ENCODE results near the gene LRIF1.

Gene LRIF1

DNA sequence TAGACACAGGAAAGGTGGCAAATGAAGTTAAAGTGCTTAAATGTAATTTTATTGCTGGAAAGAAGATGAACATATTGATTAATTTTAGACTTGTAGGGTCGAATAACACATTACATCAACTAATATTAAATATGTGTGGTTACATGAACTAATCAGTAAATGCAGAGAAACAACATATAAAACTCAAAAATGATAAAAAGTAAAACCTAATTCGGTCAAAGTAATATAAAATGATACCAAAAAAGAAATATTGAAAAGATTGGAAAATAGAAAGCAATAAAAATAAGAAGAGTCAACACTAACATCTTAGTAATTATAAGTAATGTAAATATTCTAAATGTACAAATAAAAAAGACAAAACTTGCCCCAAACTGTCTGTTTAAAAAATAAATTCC is 47.5 kb downstream of the LRIF1 start:
- no peaks in the 10 kb centered on the region for H3K9me2 ChIP-seq (replicated peaks; ENCODE audit: insufficient read depth, low read length)
- H3K4me3 ChIP-seq (ENCODE audit: insufficient read depth, low read length, poor library complexity, severe bottlenecking): no peak overlapping the region
- no peak overlapping the region for H2AFZ ChIP-seq (ENCODE audit: low read depth, low read length, severe bottlenecking)
- H3K79me2 ChIP-seq (ENCODE audit: insufficient read depth, low read length): no peaks in the 10 kb centered on the region
- H3K27ac ChIP-seq (ENCODE audit: low read depth, low read length): no peak overlapping the region
- H4K20me1 ChIP-seq (ENCODE audit: low read depth, low read length): no peaks in the 10 kb centered on the region
- H3K36me3 ChIP-seq (ENCODE audit: low read length): no peaks in the 10 kb centered on the region
- no peak overlapping the region for H3K4me2 ChIP-seq (ENCODE audit: low read depth, low read length, poor library complexity, severe bottlenecking)
- no peaks in the 10 kb centered on the region for H3K9me3 ChIP-seq (ENCODE audit: insufficient read depth, low read length)
- H3K9ac ChIP-seq (ENCODE audit: low read length): no peak overlapping the region
- H3K27me3 ChIP-seq (ENCODE audit: low read length): no peaks in the 10 kb centered on the region
- TF ChIP-seq, protein P1, sequence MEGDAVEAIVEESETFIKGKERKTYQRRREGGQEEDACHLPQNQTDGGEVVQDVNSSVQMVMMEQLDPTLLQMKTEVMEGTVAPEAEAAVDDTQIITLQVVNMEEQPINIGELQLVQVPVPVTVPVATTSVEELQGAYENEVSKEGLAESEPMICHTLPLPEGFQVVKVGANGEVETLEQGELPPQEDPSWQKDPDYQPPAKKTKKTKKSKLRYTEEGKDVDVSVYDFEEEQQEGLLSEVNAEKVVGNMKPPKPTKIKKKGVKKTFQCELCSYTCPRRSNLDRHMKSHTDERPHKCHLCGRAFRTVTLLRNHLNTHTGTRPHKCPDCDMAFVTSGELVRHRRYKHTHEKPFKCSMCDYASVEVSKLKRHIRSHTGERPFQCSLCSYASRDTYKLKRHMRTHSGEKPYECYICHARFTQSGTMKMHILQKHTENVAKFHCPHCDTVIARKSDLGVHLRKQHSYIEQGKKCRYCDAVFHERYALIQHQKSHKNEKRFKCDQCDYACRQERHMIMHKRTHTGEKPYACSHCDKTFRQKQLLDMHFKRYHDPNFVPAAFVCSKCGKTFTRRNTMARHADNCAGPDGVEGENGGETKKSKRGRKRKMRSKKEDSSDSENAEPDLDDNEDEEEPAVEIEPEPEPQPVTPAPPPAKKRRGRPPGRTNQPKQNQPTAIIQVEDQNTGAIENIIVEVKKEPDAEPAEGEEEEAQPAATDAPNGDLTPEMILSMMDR (IDR thresholded peaks at IDR 0.05; ENCODE audit: insufficient read depth, low read length, poor library complexity, severe bottlenecking): no peak
- TF ChIP-seq EZH2phosphoT487 (conservative IDR thresholded peaks at IDR 0.05; ENCODE audit: low read length): no peak
- H3F3A ChIP-seq (ENCODE audit: insufficient read depth): no peaks in the 10 kb centered on the region

DNA sequence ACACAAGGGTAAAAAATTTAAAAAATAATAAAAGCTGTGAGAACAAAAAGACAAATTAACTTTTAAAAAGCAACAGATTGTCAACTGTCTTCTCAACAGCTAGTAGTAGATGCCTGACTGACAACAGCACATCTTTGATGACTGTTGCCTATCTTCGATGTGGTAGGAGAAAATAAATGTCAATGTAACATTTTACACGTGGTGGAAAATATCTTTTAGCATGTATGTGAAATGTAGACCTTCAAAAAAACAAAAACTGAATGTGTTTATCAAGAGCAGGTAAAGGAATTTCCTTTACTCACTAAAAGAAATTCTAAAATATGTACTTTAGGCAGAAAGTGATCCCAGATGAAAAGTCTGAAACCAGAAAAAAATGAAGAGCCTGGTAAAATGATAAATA is 47.9 kb downstream of the LRIF1 start:
- Histone ChIP-seq H2AFZ (ENCODE audit: low read depth, low read length, severe bottlenecking) (no peak overlapping the region), H3K27ac (ENCODE audit: low read depth, low read length) (no peak overlapping the region), H3F3A (ENCODE audit: insufficient read depth) (no peaks in the 10 kb centered on the region), H3K9me2 (replicated peaks; ENCODE audit: insufficient read depth, low read length) (no peaks in the 10 kb centered on the region), H3K4me3 (ENCODE audit: insufficient read depth, low read length, poor library complexity, severe bottlenecking) (no peak overlapping the region), H3K27me3 (ENCODE audit: low read length) (no peaks in the 10 kb centered on the region), H3K36me3 (ENCODE audit: low read length) (no peaks in the 10 kb centered on the region), H3K9me3 (ENCODE audit: insufficient read depth, low read length) (no peaks in the 10 kb centered on the region), H3K9ac (ENCODE audit: low read length) (no peak overlapping the region), H3K4me2 (ENCODE audit: low read depth, low read length, poor library complexity, severe bottlenecking) (no peak overlapping the region), H4K20me1 (ENCODE audit: low read depth, low read length) (no peaks in the 10 kb centered on the region), H3K79me2 (ENCODE audit: insufficient read depth, low read length) (no peaks in the 10 kb centered on the region)
- TF ChIP-seq, protein P1 (IDR thresholded peaks at IDR 0.05; ENCODE audit: insufficient read depth, low read length, poor library complexity, severe bottlenecking): no peak
- no peak for TF ChIP-seq EZH2phosphoT487 (conservative IDR thresholded peaks at IDR 0.05; ENCODE audit: low read length)

DNA sequence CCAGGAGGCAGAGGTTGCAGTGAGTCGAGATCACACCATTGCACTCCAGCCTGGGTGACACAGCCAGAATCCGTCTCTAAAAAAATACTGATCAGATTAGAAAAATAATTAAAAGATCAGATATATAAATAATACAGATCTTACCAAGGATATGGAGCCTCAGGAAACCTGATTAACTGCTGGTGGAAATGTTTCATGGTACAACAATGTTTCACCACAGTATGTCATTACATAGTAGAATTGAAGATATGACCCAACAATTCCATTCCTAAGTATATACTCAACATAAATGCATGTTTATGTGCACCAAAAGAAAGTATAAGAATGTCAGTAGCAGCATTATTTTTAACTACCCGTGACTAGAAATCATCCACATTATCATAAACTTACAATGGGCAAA is 49.0 kb downstream of the LRIF1 start:
- no peak overlapping the region for H3K27ac ChIP-seq (ENCODE audit: low read depth, low read length)
- no peak overlapping the region for H2AFZ ChIP-seq (ENCODE audit: low read depth, low read length, severe bottlenecking)
- no peak for TF ChIP-seq EZH2phosphoT487 (conservative IDR thresholded peaks at IDR 0.05; ENCODE audit: low read length)
- TF ChIP-seq, protein P1 (IDR thresholded peaks at IDR 0.05; ENCODE audit: insufficient read depth, low read length, poor library complexity, severe bottlenecking): no peak
- H3K9me3 ChIP-seq (ENCODE audit: insufficient read depth, low read length): no peaks in the 10 kb centered on the region
- H3K9me2 ChIP-seq (replicated peaks; ENCODE audit: insufficient read depth, low read length): no peaks in the 10 kb centered on the region
- no peaks in the 10 kb centered on the region for H4K20me1 ChIP-seq (ENCODE audit: low read depth, low read length)
- H3K9ac ChIP-seq (ENCODE audit: low read length): no peak overlapping the region
- no peaks in the 10 kb centered on the region for H3K36me3 ChIP-seq (ENCODE audit: low read length)
- H3K27me3 ChIP-seq (ENCODE audit: low read length): no peaks in the 10 kb centered on the region
- H3F3A ChIP-seq (ENCODE audit: insufficient read depth): no peaks in the 10 kb centered on the region
- no peaks in the 10 kb centered on the region for H3K79me2 ChIP-seq (ENCODE audit: insufficient read depth, low read length)
- H3K4me3 ChIP-seq (ENCODE audit: insufficient read depth, low read length, poor library complexity, severe bottlenecking): no peak overlapping the region
- no peak overlapping the region for H3K4me2 ChIP-seq (ENCODE audit: low read depth, low read length, poor library complexity, severe bottlenecking)
